GM19463 (cell line): ENCODE results near the gene RGS16.
A peak's percentile ranks its signal among the peaks of the same experiment; 100 is the strongest.

Source experiments
- ATAC-seq: cut with Tn5 transposase; IDR thresholded peaks from one replicate; pipeline ENCODE4 v1.9.1; 2021; ENCODE audit warnings: mild to moderate bottlenecking, moderate library complexity; ENCODE audit not compliant: unreplicated experiment

RGS16 gene

DNA sequence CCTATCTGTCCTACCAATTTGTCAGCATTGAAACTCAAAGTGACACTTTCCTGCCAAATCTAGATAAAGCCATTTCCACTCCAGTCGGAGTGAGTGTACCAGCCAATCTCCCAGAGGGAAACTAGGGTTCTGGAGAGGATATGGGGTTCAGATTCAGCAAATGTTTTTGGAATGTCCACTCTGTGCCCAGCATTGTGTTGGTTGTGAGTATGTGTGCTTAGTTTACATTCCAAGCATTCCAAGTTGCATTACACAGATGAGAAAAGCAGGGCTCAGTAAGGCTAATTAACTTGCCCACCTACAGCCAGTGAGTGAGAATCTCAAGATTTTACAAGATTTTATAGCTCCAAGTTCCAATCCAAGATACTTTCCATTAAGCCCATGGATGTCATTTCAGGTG lies 26.4 kb upstream of the RGS16 start:
- no peak for ATAC-seq

GRCh38 chr1:182629499-182630096 lies 25.4 kb upstream of the RGS16 start:
- ATAC-seq, result peak; percentile 76

GRCh38 chr1:182629080-182629479 lies 24.9 kb upstream of the RGS16 start:
- ATAC-seq, result no peak

DNA sequence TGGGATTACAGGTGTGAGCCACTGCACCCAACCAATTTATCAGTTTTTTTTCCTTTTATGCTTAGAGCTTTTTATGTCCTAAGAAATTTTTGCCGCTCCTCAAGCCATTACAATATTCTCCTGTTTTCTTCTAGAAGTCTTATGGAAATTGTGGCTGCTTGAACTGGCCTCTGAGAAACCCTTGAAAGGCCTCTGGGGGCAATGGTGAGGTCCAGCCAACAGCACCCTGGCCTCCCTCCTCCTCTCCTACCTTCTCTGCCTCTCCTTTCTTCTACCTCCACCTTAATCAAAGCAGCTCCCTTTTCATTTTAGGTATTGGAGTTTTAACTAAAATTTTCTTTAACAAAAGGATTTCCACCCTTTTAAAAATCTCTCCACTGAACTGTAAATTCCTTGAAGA lies 24.5 kb upstream of the RGS16 start:
- no peak for ATAC-seq

GRCh38 chr1:182627622-182628021 lies 23.4 kb upstream of the RGS16 start:
- no peak for ATAC-seq

DNA sequence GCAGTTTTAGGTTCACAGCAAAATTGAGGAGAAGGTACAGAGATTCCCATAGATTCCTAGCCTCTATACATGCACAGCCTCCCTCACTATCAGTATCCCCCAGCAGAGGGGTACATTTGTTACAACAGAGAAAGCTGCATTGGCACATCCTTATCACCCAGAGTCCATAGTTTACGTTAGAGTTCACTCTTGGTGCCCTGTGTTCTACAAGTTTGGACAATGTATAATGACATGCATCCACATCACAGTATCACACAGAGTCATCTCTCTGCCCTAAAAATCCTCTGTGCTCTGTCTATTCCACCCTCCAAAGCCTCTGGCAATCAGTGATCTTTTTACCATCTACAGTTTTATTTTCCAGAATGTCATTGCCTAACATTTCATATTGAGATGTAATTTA lies 22.3 kb upstream of the RGS16 start:
- ATAC-seq, result no peak

DNA sequence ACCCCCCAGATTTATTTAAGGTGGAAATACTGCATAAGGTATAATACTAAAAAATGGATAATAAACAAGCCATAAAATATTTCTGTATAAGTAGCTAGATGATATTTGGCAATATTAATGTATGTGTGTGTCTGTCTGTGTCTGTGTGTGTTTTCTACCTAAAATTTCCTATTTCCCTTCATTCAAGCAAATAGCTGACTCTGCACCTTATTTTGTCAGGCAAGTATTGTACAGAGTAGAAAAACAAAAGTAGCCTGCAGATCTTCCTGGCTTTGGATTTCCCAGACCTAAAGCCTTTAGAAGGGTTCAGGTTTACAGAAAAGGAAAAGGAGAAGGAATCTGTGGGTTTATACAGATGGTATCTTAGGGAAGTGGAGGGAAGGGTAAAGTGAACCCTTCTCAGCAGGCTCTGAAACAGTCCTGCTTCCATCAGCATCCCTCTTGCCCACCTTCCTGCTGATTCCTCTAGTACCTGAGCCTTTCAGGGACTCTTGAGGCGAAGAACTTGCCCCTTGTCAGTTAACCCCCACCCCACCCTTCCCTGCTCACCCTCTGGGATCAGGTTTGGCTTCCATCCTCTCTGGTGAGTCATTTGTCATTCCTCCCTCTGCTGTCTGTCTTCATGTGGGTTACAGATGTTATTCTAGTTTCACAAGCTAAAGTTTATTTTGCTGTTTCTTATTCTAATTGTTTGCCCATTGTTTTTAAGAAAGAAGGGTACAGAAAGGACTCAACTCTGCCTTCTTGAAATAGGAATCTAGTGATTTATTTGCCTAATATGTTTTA lies 21.7 kb upstream of the RGS16 start:
- ATAC-seq, result no peak

DNA sequence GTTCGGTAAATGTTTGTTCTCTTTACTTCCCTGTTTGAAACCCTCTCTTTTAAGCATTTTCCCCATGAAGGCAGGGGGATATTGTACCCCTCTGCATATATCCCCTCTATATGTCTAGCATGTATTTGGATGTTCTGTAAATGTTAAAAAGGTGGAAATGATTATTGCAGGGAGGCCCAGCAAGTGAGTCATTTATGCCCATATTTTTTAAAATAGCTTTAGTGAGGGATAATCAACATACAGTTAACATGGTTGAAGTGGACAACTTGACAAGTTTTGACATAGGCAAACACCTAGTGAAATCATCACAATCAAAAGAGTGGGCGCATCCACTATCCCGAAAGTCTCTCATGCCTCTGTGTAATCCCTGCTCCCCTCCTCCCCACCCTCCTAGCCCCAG lies 20.8 kb upstream of the RGS16 start:
- ATAC-seq, result no peak

DNA sequence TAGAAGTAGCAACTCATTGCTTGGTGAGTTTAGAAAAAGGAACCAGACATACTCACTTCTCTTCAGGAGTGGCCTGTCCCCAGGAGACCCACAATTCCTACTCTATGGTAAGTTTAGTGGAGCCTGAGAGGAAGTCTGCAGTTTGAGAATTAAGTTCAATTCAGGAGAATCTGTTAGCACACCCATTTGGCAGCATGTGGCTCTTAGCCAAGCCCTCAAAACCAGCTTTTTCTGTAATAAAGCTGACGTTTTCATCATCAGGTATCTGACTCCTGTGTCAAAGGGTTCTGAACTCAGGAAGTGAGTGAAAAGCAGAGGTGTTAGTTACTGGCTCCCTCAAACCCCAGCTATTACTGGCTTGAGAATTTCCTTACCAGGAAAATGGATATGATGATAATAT lies 20.4 kb upstream of the RGS16 start:
- no peak for ATAC-seq

GRCh38 chr1:182622901-182623528 lies 18.8 kb upstream of the RGS16 start:
- peak; percentile 68 for ATAC-seq

- ATAC-seq, result no peak
Measured at GRCh38 chr1:182621906-182622305, 17.7 kb upstream of the RGS16 start.

GRCh38 chr1:182620924-182621585 lies 16.9 kb upstream of the RGS16 start:
- ATAC-seq, result no peak

DNA sequence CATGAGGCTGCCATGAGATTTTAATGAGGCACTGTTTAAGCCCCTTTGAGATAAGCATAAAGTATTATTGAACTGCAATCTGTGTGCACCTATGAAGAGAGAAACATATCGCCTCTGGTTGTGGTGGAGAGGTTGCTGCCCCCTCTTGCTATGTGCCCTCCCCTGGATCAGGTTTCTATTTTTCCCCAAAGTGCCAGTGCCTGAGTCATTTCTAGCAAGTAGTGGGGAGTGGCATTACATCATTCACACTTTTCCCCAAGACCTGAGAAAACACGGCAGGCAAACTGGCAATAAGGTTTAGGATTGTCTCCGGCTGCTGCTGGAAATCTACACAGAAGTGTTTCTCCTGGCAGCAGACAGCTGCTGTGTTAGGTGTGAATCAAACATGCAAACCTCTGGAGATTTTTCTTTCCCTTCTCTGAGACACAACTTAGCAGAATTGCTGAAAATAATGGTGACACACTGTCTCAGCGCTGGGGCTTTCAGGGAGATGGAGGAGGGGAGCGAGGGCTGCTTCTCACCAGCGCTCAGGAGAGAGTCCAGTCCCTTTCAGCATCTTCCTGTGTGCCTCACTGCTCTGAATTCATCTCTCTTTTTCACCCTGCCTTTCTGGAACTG lies 13.7 kb upstream of the RGS16 start:
- ATAC-seq, result no peak

- ATAC-seq, result no peak
Measured at GRCh38 chr1:182617014-182617429, 12.8 kb upstream of the RGS16 start.

- peak; percentile 76 for ATAC-seq
Measured at GRCh38 chr1:182616130-182617013, 12.2 kb upstream of the RGS16 start.

DNA sequence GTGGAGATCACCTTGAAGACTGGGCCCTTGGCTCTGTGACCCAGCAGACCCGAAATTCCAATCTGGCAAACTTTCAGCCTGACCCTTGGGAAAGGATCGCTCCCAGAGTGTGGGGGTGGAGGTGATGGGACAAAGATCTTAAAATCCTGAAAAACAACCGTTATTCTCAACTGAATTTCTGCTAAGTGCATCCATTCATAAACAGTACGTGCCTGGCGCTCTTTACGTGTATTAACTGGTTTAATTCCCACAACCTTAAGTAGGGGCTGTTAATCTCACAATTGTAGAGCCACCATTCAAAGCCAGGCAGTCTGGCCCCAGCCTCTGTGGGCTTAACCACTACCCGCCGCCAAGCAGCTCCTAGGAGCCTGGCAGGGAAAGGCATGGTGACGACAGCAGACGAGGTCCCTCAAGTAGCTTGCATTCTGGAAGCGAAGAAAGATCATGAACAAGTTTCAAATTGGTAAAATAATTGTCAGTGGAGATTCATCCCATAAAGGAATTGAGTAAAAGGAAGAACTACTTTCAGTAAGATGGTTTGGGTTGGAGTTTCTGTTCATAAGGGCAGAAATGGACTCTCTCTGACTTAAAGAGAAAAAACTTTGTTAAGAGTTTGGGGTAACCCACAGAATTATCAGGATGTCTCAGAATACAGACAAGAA lies 11.4 kb upstream of the RGS16 start:
- ATAC-seq, result peak; percentile 24

DNA sequence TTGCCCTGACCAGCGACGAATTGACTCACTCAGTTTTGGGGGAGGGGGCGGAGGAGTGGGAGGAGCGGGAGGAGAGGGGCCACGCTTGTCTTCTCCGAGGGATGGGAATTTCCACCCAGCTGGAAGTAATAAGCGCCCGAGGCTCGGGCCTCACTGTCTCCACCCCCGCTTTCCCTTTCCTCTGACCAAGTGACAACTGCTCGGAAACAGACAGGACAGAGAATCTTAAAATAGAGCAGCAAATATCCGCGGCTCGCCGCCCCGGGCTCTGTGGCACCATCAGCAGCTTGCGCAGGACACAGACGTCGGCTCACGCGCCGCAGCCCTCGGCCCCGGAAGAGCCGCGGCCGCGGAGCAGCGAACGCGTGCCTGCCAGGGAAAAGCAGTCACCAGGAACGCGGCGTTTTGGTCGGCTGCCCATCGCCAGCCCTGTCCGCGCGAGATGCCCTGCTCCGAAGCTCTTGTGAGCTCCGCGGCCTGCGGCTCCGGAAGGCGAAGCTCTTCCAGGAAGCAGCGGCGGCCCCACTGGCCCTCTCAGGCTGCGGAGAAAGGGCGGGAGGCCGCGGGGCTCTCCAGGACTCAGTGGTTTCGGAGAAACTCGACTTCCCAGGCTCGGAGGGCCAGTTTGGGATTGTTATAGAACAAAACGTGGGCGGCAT lies 10.7 kb upstream of the RGS16 start:
- ATAC-seq, result peak; percentile 37

DNA sequence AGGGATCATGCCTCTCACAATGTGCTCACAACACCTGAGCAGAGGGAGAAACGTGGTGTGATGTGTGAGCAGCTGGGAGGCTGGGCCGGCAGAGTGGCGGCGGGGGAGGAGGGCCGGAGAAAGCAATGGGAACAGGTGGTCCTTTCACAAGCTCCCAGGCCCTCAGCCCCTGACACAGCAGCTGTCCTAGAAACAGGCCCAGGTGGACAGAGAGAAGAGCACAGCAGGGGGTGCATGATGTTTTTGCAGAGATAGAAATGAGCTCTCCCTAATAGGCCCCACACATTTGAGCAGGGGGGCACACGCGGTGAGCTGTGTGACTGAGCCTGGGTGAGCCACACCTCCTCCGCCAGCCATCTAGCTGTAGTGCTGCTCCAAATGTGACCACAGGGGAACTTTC lies 7.6 kb upstream of the RGS16 start:
- no peak for ATAC-seq

DNA sequence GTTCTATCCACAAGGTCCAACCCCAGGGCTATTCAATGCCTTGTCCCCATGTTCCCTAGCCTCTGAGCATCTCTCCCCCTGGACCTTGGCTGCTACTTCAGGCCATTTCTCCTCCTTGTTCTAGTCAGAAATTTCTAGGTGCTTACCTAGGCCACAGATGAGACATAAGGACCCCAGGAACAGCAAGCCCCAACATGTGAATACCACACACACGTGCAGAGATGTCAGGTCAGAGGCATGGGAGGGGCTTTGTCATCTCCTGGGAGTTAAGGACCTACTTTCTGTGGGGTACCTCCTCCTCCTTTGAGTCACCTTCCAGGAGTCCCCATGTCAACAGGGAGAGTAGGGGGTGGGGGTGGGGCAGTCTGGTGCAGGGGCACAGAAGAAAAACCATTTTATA lies 7.1 kb upstream of the RGS16 start:
- ATAC-seq, result no peak
